IMR-90 (cell line): Measurements from ENCODE around the gene PYGO2. TPM values are rescaled to one million over a fixed set of nuclear protein-coding genes. Genes with fewer than 3 reads are reported as not detected.

Source experiments
- ATAC-seq: fragments of 200-7000 bp; cut with Tn5 transposase; 2 replicates; pipeline ENCODE4 v1.9.1; 2020; ENCODE audit warnings: low read depth, mild to moderate bottlenecking, moderate library complexity
- BruUV-seq: library from RNA; stranded (reverse); fragments of 400-500 nt; replicated peaks from 2 replicates; lab custom pipeline; 2021; lab: Mats Ljungman, UMichigan
- CTCF ChIA-PET: fragments of 300-600 bp; formaldehyde crosslinking; extraction: SDS; loops from one replicate; lab custom pipeline; 2021; ENCODE audit warnings: antibody characterized with exemption; lab: Yijun Ruan, JAX
- POLR2A ChIA-PET: fragments of 300-600 bp; sonication (Branson Sonifier 250); formaldehyde crosslinking; loops from one replicate; lab custom pipeline; 2022; ENCODE audit warnings: antibody characterized with exemption; ENCODE audit not compliant: unreplicated experiment; lab: Charles Lee
- DNase-seq: peaks from one replicate; pipeline ENCODE4 v3.0.0; 2013
- H2AFZ ChIP-seq: replicated peaks from 2 replicates; pipeline ENCODE3; 2013; ENCODE audit warnings: low read length, mild to moderate bottlenecking; ENCODE audit not compliant: poor library complexity
- H2AK5ac ChIP-seq: 2 replicates; pipeline ENCODE4 v1.6.1; 2013; ENCODE audit warnings: low read depth, low read length, inconsistent platforms
- H2AK9ac ChIP-seq: replicated peaks from 2 replicates; pipeline ENCODE3; 2013; ENCODE audit warnings: mild to moderate bottlenecking, low read depth, low read length, moderate library complexity; ENCODE audit not compliant: poor library complexity
- H2BK120ac ChIP-seq: 2 replicates; pipeline ENCODE4 v1.6.1; 2013; ENCODE audit warnings: low read depth, low read length, inconsistent platforms
- H2BK15ac ChIP-seq: 3 replicates; pipeline ENCODE4 v1.6.1; 2013; ENCODE audit warnings: low read depth, low read length, inconsistent platforms
- H2BK20ac ChIP-seq: 2 replicates; pipeline ENCODE4 v1.6.1; 2013; ENCODE audit warnings: low read depth, mild to moderate bottlenecking, inconsistent platforms, low read length, moderate library complexity
- H2BK5ac ChIP-seq: 2 replicates; pipeline ENCODE4 v1.6.1; 2013; ENCODE audit warnings: mild to moderate bottlenecking, low read depth, low read length, inconsistent platforms; ENCODE audit not compliant: poor library complexity, severe bottlenecking
- H3K14ac ChIP-seq: replicated peaks from 2 replicates; pipeline ENCODE4 v1.6.1; 2013; ENCODE audit warnings: low read depth, low read length, inconsistent platforms
- H3K18ac ChIP-seq: 2 replicates; pipeline ENCODE4 v1.6.1; 2013; ENCODE audit warnings: low read depth, low read length, control low read depth
- H3K23ac ChIP-seq: 2 replicates; pipeline ENCODE4 v1.6.1; 2013; ENCODE audit warnings: low read depth, low read length, inconsistent platforms
- H3K27ac ChIP-seq: 2 replicates; pipeline ENCODE4 v1.5.1; 2013; ENCODE audit warnings: mild to moderate bottlenecking, control low read depth, low read length; ENCODE audit not compliant: insufficient read depth
- H3K27me3 ChIP-seq: 2 replicates; pipeline ENCODE4 v1.6.1; 2013; ENCODE audit warnings: low read length; ENCODE audit not compliant: control insufficient read depth, insufficient read depth
- H3K36me3 ChIP-seq: 2 replicates; pipeline ENCODE4 v1.6.1; 2013; ENCODE audit warnings: low read length, mixed read lengths; ENCODE audit not compliant: control insufficient read depth, insufficient read depth
- H3K4ac ChIP-seq: 2 replicates; pipeline ENCODE4 v1.6.1; 2013; ENCODE audit warnings: low read depth, low read length, inconsistent platforms
- H3K4me1 ChIP-seq: 2 replicates; pipeline ENCODE4 v1.6.1; 2013; ENCODE audit warnings: low read length, mixed read lengths; ENCODE audit not compliant: control insufficient read depth, insufficient read depth
- H3K4me2 ChIP-seq: 2 replicates; pipeline ENCODE4 v1.6.1; 2013; ENCODE audit warnings: low read depth, mild to moderate bottlenecking, control low read depth, low read length, moderate library complexity
- H3K4me3 ChIP-seq: 2 replicates; pipeline ENCODE4 v1.5.1; 2013; ENCODE audit warnings: low read depth, mild to moderate bottlenecking, control low read depth, low read length, moderate library complexity; ENCODE audit not compliant: insufficient read depth
- H3K56ac ChIP-seq: 2 replicates; pipeline ENCODE4 v1.6.1; 2013; ENCODE audit warnings: low read length, inconsistent platforms; ENCODE audit not compliant: insufficient read depth; ENCODE audit errors: extremely low read depth
- H3K79me1 ChIP-seq, 2 experiments: 2 replicates each; pipeline ENCODE4 v1.6.1; 2013; ENCODE audit warnings: low read length in 2 of 2, inconsistent platforms in 1 of 2, low read depth in 1 of 2
- H3K9ac ChIP-seq: 2 replicates; pipeline ENCODE4 v1.6.1; 2013; ENCODE audit warnings: low read depth, low read length, control low read depth
- H3K9me1 ChIP-seq: 2 replicates; pipeline ENCODE4 v1.6.1; 2013; ENCODE audit warnings: low read length, inconsistent platforms; ENCODE audit not compliant: insufficient read depth
- H3K9me3 ChIP-seq: 2 replicates; pipeline ENCODE4 v1.6.1; 2013; ENCODE audit warnings: low read length; ENCODE audit not compliant: control insufficient read depth, insufficient read depth
- H4K20me1 ChIP-seq: 2 replicates; pipeline ENCODE4 v1.6.1; 2013; ENCODE audit warnings: low read length, inconsistent platforms; ENCODE audit not compliant: insufficient read depth
- H4K5ac ChIP-seq: 2 replicates; pipeline ENCODE4 v1.6.1; 2013; ENCODE audit warnings: mild to moderate bottlenecking, low read depth, low read length, control low read depth
- H4K8ac ChIP-seq, 2 experiments: 2 replicates each; pipeline ENCODE4 v1.6.1; 2013; ENCODE audit warnings: low read depth in 2 of 2, low read length in 2 of 2, control low read depth in 1 of 2, inconsistent platforms in 1 of 2
- H4K91ac ChIP-seq: 2 replicates; pipeline ENCODE4 v1.6.1; 2013; ENCODE audit warnings: low read depth, low read length, inconsistent platforms; ENCODE audit not compliant: insufficient read depth
- CTCF ChIP-seq: conservative IDR thresholded peaks from 2 replicates; pipeline ENCODE4 v1.5.1; 2012; ENCODE audit warnings: mild to moderate bottlenecking, low read depth, low read length, improper control_type of control experiment
- FOS ChIP-seq: fragments of 150-350 bp; IDR thresholded peaks from 2 replicates; pipeline ENCODE4 v1.6.1; 2016; ENCODE audit warnings: low read depth, low read length
- MXI1 ChIP-seq: IDR thresholded peaks from 2 replicates; pipeline ENCODE4 v1.6.1; 2012; ENCODE audit warnings: low read depth, mild to moderate bottlenecking, low read length, moderate library complexity, borderline replicate concordance
- NFE2L2 ChIP-seq: fragments of 150-350 bp; IDR thresholded peaks from 2 replicates; pipeline ENCODE4 v1.6.1; 2016; ENCODE audit warnings: low read depth, mild to moderate bottlenecking, low read length
- WGBS, 2 experiments: methylation state at CpG; one replicate each; pipeline versions ENCODE4 v1.1.5 to v1.1.7; 2013; ENCODE audit warnings: missing lambda C conversion rate in 2 of 2; ENCODE audit not compliant: insufficient read length in 1 of 2; ENCODE audit errors: extremely low coverage in 2 of 2; 5-methylcytosine and 5-hydroxymethylcytosine counted together
- dilution Hi-C: fragments of 300-500 bp; cut with HindIII; formaldehyde crosslinking; loops from one replicate; pipeline ENCODE4 v1.14.3; 2018; ENCODE audit warnings: low sequenced_read_pairs; ENCODE audit not compliant: unreplicated experiment
- in situ Hi-C: fragments of 300-500 bp; cut with MboI; formaldehyde crosslinking; loops from 3 replicates; pipeline ENCODE4 v1.14.3; 2019; ENCODE audit warnings: low sequenced_read_pairs, inconsistent platforms, mixed read lengths
- intact Hi-C: fragments of 100-400 bp; cut with micrococcal nuclease; formaldehyde crosslinking; loops from 2 replicates; pipeline ENCODE4 v1.10.0; 2022
- polyA plus RNA-seq, 3 experiments: library from polyadenylated mRNA; depleted of rRNA; stranded (reverse); fragments of >200 nt; gene quantifications; 2 replicates each; pipeline ENCODE4 v1.2.3, GENCODE V29; 2012; ENCODE audit warnings: low replicate concordance in 1 of 3
- total RNA-seq: library from RNA; depleted of rRNA; stranded (reverse); fragments of >200 nt; gene quantifications from 2 replicates; pipeline ENCODE4 v1.2.3, GENCODE V29; 2012
- TF ChIP-seq, protein P1 (sequence below): fragments of 150-350 bp; IDR thresholded peaks from 2 replicates; pipeline ENCODE4 v1.6.1; 2017; ENCODE audit warnings: mild to moderate bottlenecking, antibody characterized with exemption, low read length, low read depth

The PYGO2 gene
- total and polyA plus RNA-seq, 2 of the 4 experiments (the other 2 are of a cell fraction), result 5.4 to 14.8 TPM

GRCh38 chr1:154940213-154940560, 21.4 kb downstream of the PYGO2 start:
- Histone ChIP-seq H3K14ac (no peak overlapping the region), H3K27me3 (no peaks in the 10 kb centered on the region), H3K4me1 (peaks cover 2% of the 10 kb centered on the region), H3K36me3 (peaks cover 7% of the 10 kb centered on the region), H2BK5ac (no peak overlapping the region), H2AK9ac (peak overlapping the region; percentile 86), H2AK5ac (no peak overlapping the region), H3K9me1 (peaks cover 11% of the 10 kb centered on the region; the same call in 1 of the 2 replicates), H3K23ac (no peak overlapping the region), H3K9me3 (no peaks in the 10 kb centered on the region), H3K18ac (no peak overlapping the region), H2BK20ac (no peak overlapping the region), H2BK15ac (no peak overlapping the region), H4K8ac (no peak overlapping the region), H3K56ac (no peak overlapping the region), H4K20me1 (no peaks in the 10 kb centered on the region), H4K91ac (no peak overlapping the region), H2BK120ac (no peak overlapping the region), H3K79me1 (peaks cover 0 to 11% of the 10 kb centered on the region in 2 experiments; a peak in 2 of 4 replicates), H2AFZ (no peak overlapping the region), H3K4me3 (no peak overlapping the region), H3K27ac (no peak overlapping the region), H4K5ac (no peak overlapping the region), H3K4ac (no peak overlapping the region), H3K9ac (no peak overlapping the region), H3K4me2 (no peak overlapping the region)
- DNase-seq (no peak), ATAC-seq (no peak)
- no peak for TF ChIP-seq FOS
- TF ChIP-seq, protein P1, sequence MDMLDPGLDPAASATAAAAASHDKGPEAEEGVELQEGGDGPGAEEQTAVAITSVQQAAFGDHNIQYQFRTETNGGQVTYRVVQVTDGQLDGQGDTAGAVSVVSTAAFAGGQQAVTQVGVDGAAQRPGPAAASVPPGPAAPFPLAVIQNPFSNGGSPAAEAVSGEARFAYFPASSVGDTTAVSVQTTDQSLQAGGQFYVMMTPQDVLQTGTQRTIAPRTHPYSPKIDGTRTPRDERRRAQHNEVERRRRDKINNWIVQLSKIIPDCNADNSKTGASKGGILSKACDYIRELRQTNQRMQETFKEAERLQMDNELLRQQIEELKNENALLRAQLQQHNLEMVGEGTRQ, result no peak
- TF ChIP-seq NFE2L2, result no peak
- TF ChIP-seq CTCF, result no peak
- no peak for TF ChIP-seq MXI1
- dilution Hi-C loops, result no loop called here
- in situ Hi-C loops, result no loop called here
- BruUV-seq, result no TSS peak
- POLR2A ChIA-PET, result no interaction called here
- no CpG with 5 or more reads among the region's 1 CpG for WGBS, 2 experiments
- CTCF ChIA-PET, result no interaction called here
- intact Hi-C loops, result no loop called here
